Choroid plexus epithelial cell (primary cell): Measurements from ENCODE around the gene MRPL23.

Source experiments
- DNase-seq: peaks from one replicate; pipeline ENCODE4 v3.0.0-alpha.2; 2010; ENCODE audit warnings: low read depth
- H3K4me3 ChIP-seq: 2 replicates; pipeline ENCODE4 v1.5.1; 2011; ENCODE audit warnings: low read depth, mild to moderate bottlenecking, control low read depth, low read length, moderate library complexity
- CTCF ChIP-seq: conservative IDR thresholded peaks from 2 replicates; pipeline ENCODE4 v1.5.1; 2011; ENCODE audit warnings: low read depth, mild to moderate bottlenecking, control low read depth, inconsistent platforms, low read length, moderate library complexity

The MRPL23 gene

GRCh38 chr11:1988667-1989317, 41.7 kb downstream of the MRPL23 start:
- no peak overlapping the region for H3K4me3 ChIP-seq
- no peak for TF ChIP-seq CTCF
- no peak for DNase-seq

GRCh38 chr11:1989953-1990352, 42.8 kb downstream of the MRPL23 start:
- no peak for TF ChIP-seq CTCF
- DNase-seq = no peak
- no peak overlapping the region for H3K4me3 ChIP-seq

- TF ChIP-seq CTCF = no peak
- no peak overlapping the region for H3K4me3 ChIP-seq
- DNase-seq = no peak
Measured at GRCh38 chr11:1990872-1991578, 43.9 kb downstream of the MRPL23 start.

GRCh38 chr11:1992111-1992510, 45.0 kb downstream of the MRPL23 start:
- DNase-seq = no peak
- TF ChIP-seq CTCF = no peak
- H3K4me3 ChIP-seq = no peak overlapping the region

- no peak overlapping the region for H3K4me3 ChIP-seq
- DNase-seq = no peak
- TF ChIP-seq CTCF = no peak
Measured at GRCh38 chr11:1994121-1994520, 47.0 kb downstream of the MRPL23 start.

- DNase-seq = no peak
- H3K4me3 ChIP-seq = no peak within 1 kb of the TSS
- no peak for TF ChIP-seq CTCF
Measured at GRCh38 chr11:1997755-1998154, 50.6 kb downstream of the MRPL23 start, which contains the start of gene H19. Gene H19, minus strand, starts transcription at chr11:1997842.

- no peak for TF ChIP-seq CTCF
- H3K4me3 ChIP-seq = no peak overlapping the region
- DNase-seq = no peak
Measured at GRCh38 chr11:1998290-1998689, 51.2 kb downstream of the MRPL23 start.
